Heart left ventricle (tissue), 16 donors: Measurements from ENCODE around the gene FAM156B. TPM values are rescaled to one million over a fixed set of nuclear protein-coding genes. Genes with fewer than 3 reads are reported as not detected.
"Not testable (repeated sequence)": the region's sequence is repeated elsewhere in the genome, so short reads cannot be mapped to it uniquely, and the experiment has no call there.

ENCODE experiments used
- ATAC-seq, 4 donors: fragments of 200-7000 bp; cut with Tn5 transposase; one replicate each; pipeline ENCODE4 v1.9.1; 2020 to 2022; ENCODE audit warnings: moderate library complexity in 4 of 4, mild to moderate bottlenecking in 3 of 4, moderate number of reproducible peaks in 1 of 4
- DNase-seq, 5 donors: peaks; one replicate each; pipeline ENCODE4 v3.0.0-alpha.2; 2020
- H3K27ac ChIP-seq, 12 donors: fragments of 200-600 bp; sonication (generic) in 4 of 12; one replicate each; pipeline versions ENCODE4 v1.5.0 to v1.8.0; 2016 to 2022; ENCODE audit warnings: mild to moderate bottlenecking in 2 of 12
- H3K27me3 ChIP-seq, 9 donors: fragments of 200-600 bp; sonication (generic) in 2 of 9; one replicate each; pipeline versions ENCODE4 v1.5.1 to v1.8.0; 2016 to 2022; ENCODE audit warnings: mild to moderate bottlenecking in 3 of 9
- H3K36me3 ChIP-seq, 9 donors: fragments of 200-600 bp; sonication (generic) in 2 of 9; one replicate each; pipeline versions ENCODE4 v1.5.0 to v1.8.0; 2018 to 2022; ENCODE audit warnings: mild to moderate bottlenecking in 2 of 9
- H3K4me1 ChIP-seq, 12 donors: fragments of 200-600 bp; sonication (generic) in 4 of 12; one replicate each; pipeline versions ENCODE4 v1.5.0 to v1.8.0; 2016 to 2022; ENCODE audit warnings: mild to moderate bottlenecking in 3 of 12
- H3K4me3 ChIP-seq, 12 donors: fragments of 200-600 bp; sonication (generic) in 4 of 12; one replicate each; pipeline versions ENCODE4 v1.5.0 to v1.8.0; 2017 to 2022; ENCODE audit warnings: mild to moderate bottlenecking in 9 of 12, moderate library complexity in 4 of 12
- H3K9me3 ChIP-seq, 12 donors: fragments of 200-600 bp; sonication (generic) in 4 of 12; one replicate each; pipeline versions ENCODE4 v1.5.0 to v1.8.0; 2016 to 2022; ENCODE audit warnings: mild to moderate bottlenecking in 1 of 12
- POLR2A ChIP-seq, 2 donors: fragments of 450-650 bp; IDR thresholded peaks; one replicate each; pipeline ENCODE4 v1.6.1; 2017; ENCODE audit warnings: antibody characterized with exemption in 2 of 2, mild to moderate bottlenecking in 2 of 2, moderate library complexity in 2 of 2
- WGBS, 4 donors: extraction: QIAGEN DNeasy Blood & Tissue Kit in 2 of 4; methylation state at CpG; one replicate each; pipeline versions ENCODE4 v1.1.5 to v1.1.7; 2013 to 2018; 5-methylcytosine and 5-hydroxymethylcytosine counted together
- intact Hi-C, 10 donors: fragments of 100-400 bp; cut with DNase I; formaldehyde crosslinking; loops; one replicate each; pipeline versions ENCODE4 v1.11.1 to v1.14.2; 2022
- long read RNA-seq, 3 donors: library from polyadenylated mRNA; unstranded; transcript quantifications; one replicate each; pipeline ENCODE4 v2.0.0, GENCODE V29; 2020 to 2021
- polyA plus RNA-seq, 2 donors: library from polyadenylated mRNA; stranded (reverse); fragments of 200-250 nt; gene quantifications; one replicate each; pipeline ENCODE4 v1.2.3, GENCODE V29; 2013
- total RNA-seq, 9 donors: library from RNA; depleted of rRNA in 2 of 9; stranded (reverse); fragments of >200 nt in 2 of 9; fragmentation: NEBNext Ultra II Directional in 3 of 9; extraction: Animal tissue kit (Norgen Biotek cat#: 25700) in 3 of 9; gene quantifications; one replicate each; pipeline versions ENCODE4 v1.1.0 to v1.2.4, GENCODE V29; 2016 to 2023
- TF ChIP-seq, protein P1 (sequence below), 12 donors: fragments of 200-600 bp; sonication (generic) in 4 of 12; IDR thresholded peaks; one replicate each; pipeline versions ENCODE4 v1.5.0 to v1.8.0; 2018 to 2022; ENCODE audit warnings: antibody characterized with exemption in 12 of 12, mild to moderate bottlenecking in 5 of 12
- donor health status: ischemic (EF 13 %, LVEDD 7.1; RV severe dilation, severe dysfunction).
- donor health status: healthy with polysubstance abuse.
- donor health status: DM: no; HTN: yes; CAD: no.
- donor health status: DM: no; HTN: no; CAD: no.
- donor health status: ischemic (EF 25% LVEDD 6.9; RV normal size, moderate dysfunction).
- donor health status: ischemic (EF 25% LVEDD 5.7; RV mildly dilated, moderate dysfunction).
- donor health status: healthy.
- donor health status: DM: yes; HTN: yes; CAD: no.
- donor health status: ischemic (EF 35%, LVEDD 5.7; RV mildly dilated, moderate dysfunction).
- donor health status: nonischemic (EF 11% LVEDD 7.7; RV severe dilation, severe dysfunction).
- donor health status: DM: yes; HTN: yes; CAD: no.
- donor health status: PGD.
- donor health status: ischemic (EF 29% LVEDD 5.4; RV normal size, mild dysfunction).
- donor health status: nonischemic (EF 23%, LVEDD 6.1; RV moderate dilation, normal function).

FAM156B gene, protein sequence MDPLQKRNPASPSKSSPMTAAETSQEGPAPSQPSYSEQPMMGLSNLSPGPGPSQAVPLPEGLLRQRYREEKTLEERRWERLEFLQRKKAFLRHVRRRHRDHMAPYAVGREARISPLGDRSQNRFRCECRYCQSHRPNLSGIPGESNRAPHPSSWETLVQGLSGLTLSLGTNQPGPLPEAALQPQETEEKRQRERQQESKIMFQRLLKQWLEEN
- 10 to 100 TPM in 2 of 9 donors, 1 to 10 TPM in 7; 4.4 to 11.9 (median 7.5) TPM for total RNA-seq
- polyA plus RNA-seq = 10 to 100 TPM in 1 of 2 donors, 1 to 10 TPM in 1; 9.4 to 11.7 TPM
- long read RNA-seq, donor 1, partial matches to known transcripts = 1 of 12 reads
- long read RNA-seq, donor 1, other reads (novel, unspliced or antisense) = 6 of 12 reads
- long read RNA-seq, donor 2, transcript FAM156B-206 (4 exons, 776 nt) = major isoform, 6 of 22 reads
- long read RNA-seq, donor 2, partial matches to known transcripts = 0 of 22 reads
- long read RNA-seq, donor 2, other reads (novel, unspliced or antisense) = 10 of 22 reads
- long read RNA-seq, donor 3, transcript FAM156B-201 (3 exons, 2,537 nt) = major isoform, 5 of 12 reads
- long read RNA-seq, donor 3, partial matches to known transcripts = 0 of 12 reads
- long read RNA-seq, donor 3, other reads (novel, unspliced or antisense) = 3 of 12 reads

DNA sequence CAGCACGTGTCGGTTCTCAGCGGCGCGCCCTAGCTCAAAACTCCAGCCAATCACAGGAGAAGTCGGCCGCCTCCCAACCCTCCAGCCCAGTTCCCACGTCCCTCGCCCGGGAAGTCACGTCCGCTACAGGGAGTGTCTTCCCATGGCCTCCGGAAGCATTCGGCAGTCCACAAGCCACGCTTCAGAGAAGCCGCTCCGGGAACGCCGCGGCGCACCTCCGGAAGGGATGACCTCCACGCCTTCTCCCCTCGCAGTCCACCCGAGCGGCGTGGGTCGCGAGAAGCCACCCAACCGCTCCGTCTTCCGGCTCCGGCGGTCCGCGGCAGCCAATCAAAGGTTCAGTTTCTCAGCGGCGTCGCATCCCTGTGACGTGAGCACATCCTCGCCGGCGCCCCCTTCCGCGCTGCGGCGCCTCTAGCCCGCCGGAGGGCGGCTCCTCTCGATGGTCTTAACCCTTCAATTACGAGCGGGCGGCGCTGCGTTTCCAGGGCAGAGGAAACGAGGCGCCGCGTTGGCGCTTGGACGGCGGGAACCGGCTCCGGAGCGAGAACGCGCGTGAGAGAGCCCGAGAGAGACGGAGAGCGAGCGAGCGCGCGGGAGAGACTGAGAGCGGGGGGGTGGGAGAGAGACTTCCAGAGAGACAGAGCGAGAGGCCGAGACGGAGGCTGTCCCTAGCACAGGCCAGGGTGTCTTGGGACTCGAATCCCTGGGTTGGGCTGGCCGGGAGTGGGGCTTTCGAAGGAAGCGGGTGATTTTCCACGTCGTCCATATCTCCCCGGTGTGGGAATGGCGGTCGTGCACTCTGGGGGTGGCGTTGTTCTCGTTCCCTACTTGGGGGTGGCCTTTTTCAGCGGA lies at the start of gene FAM156B:
TSS of gene FAM156B (plus strand) at position 476 of the 855 bp plus-strand sequence. CDS start 9,896 bp downstream, outside the sequence.
- peak; percentile 86 to 92 (median 90) for ATAC-seq
- intact Hi-C loops = not testable (repeated sequence)

GRCh38 chrX:52852110-52852860 lies 44.8 kb upstream of the FAM156B start:
- TF ChIP-seq POLR2A (IDR thresholded peaks at IDR 0.05) = no peak
- TF ChIP-seq, protein P1, sequence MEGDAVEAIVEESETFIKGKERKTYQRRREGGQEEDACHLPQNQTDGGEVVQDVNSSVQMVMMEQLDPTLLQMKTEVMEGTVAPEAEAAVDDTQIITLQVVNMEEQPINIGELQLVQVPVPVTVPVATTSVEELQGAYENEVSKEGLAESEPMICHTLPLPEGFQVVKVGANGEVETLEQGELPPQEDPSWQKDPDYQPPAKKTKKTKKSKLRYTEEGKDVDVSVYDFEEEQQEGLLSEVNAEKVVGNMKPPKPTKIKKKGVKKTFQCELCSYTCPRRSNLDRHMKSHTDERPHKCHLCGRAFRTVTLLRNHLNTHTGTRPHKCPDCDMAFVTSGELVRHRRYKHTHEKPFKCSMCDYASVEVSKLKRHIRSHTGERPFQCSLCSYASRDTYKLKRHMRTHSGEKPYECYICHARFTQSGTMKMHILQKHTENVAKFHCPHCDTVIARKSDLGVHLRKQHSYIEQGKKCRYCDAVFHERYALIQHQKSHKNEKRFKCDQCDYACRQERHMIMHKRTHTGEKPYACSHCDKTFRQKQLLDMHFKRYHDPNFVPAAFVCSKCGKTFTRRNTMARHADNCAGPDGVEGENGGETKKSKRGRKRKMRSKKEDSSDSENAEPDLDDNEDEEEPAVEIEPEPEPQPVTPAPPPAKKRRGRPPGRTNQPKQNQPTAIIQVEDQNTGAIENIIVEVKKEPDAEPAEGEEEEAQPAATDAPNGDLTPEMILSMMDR (IDR thresholded peaks at IDR 0.05) = no peak
- DNase-seq = no peak
- WGBS, 4 donors = 72 to 78% (median 77%) methylated on average over 9 of the region's 9 CpGs

More for the DNA sequence above, at the start of gene FAM156B:
- not testable (repeated sequence) for DNase-seq, H3K9me3 ChIP-seq, H3K4me1 ChIP-seq, H3K4me3 ChIP-seq, H3K27ac ChIP-seq, H3K36me3 ChIP-seq, H3K27me3 ChIP-seq
- no CpG with 5 or more reads among the region's 92 CpGs for WGBS, 4 donors

GRCh38 chrX:52856991-52857525 lies 40.1 kb upstream of the FAM156B start:
- intact Hi-C loops, H3K27ac ChIP-seq, DNase-seq, H3K4me1 ChIP-seq, H3K36me3 ChIP-seq, H3K4me3 ChIP-seq, ATAC-seq, H3K9me3 ChIP-seq: not testable (repeated sequence)
- whole genome bisulfite sequencing, 4 donors = 49 to 59% (median 52%) methylated on average over 4 of the region's 4 CpGs
- peaks cover 0 to 50% (median 0%) of the 10 kb centered on the region in 9 donors for H3K27me3 ChIP-seq

More at GRCh38 chrX:52852110-52852860, 44.8 kb upstream of the FAM156B start:
- H3K4me1 ChIP-seq = no peaks in the 10 kb centered on the region
- peaks cover 0 to 50% (median 0%) of the 10 kb centered on the region in 9 donors for H3K27me3 ChIP-seq
- H3K9me3 ChIP-seq = peaks cover 0 to 8% (median 0%) of the 10 kb centered on the region in 12 donors
- H3K36me3 ChIP-seq = no peaks in the 10 kb centered on the region
- no peak for ATAC-seq
- H3K4me3 ChIP-seq = no peak overlapping the region
- H3K27ac ChIP-seq = no peak overlapping the region
- intact Hi-C loops = no loop called here

- DNase-seq (no peak), ATAC-seq (no peak)
- H3K27ac ChIP-seq = no peak overlapping the region
- H3K4me1 ChIP-seq = no peaks in the 10 kb centered on the region
- intact Hi-C loops = no loop called here
- no peak overlapping the region for H3K4me3 ChIP-seq
- H3K27me3 ChIP-seq = peaks cover 0 to 43% (median 0%) of the 10 kb centered on the region in 9 donors
- H3K36me3 ChIP-seq = no peaks in the 10 kb centered on the region
- WGBS, 4 donors = 47 to 72% (median 57%) methylated on average over 6 of the region's 6 CpGs
- no peaks in the 10 kb centered on the region for H3K9me3 ChIP-seq
- TF ChIP-seq, protein P1 (IDR thresholded peaks at IDR 0.05) = no peak
- no peak for TF ChIP-seq POLR2A (IDR thresholded peaks at IDR 0.05)
These were observed 31.7 kb upstream of the FAM156B start for GRCh38 chrX:52865343-52865998.
